Measurements from ENCODE around the gene SMPD4. TPM values are rescaled to one million over a fixed set of nuclear protein-coding genes. Genes with fewer than 3 reads are reported as not detected.
"Not testable (repeated sequence)": the region's sequence is repeated elsewhere in the genome, so short reads cannot be mapped to it uniquely, and the experiment has no call there.

SMPD4 gene
- total RNA-seq, 1 donor = 20.3 TPM

DNA sequence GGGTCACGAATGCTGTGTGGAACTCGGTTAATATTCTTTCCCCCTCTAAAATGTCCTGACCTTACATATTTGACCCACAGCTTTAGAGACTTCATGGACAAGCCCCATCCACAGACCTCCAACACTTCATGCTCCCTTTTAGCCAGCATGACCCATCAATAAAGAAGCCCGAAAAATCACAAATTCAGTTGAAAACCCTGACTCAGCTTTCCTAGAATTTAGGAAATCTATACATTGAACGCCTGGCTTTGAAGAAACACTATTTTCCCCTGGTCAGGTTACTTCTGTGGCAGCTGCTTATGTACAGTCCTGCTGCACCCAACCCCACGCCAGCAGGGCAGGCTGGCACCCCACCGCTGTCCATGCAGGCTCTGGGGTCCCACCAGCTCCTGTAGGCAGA lies 9.9 kb upstream of the SMPD4 start:
- DNase-seq (ENCODE audit: low read depth); H3K4me3 ChIP-seq (ENCODE audit: low read depth, low read length): not testable (repeated sequence)

DNA sequence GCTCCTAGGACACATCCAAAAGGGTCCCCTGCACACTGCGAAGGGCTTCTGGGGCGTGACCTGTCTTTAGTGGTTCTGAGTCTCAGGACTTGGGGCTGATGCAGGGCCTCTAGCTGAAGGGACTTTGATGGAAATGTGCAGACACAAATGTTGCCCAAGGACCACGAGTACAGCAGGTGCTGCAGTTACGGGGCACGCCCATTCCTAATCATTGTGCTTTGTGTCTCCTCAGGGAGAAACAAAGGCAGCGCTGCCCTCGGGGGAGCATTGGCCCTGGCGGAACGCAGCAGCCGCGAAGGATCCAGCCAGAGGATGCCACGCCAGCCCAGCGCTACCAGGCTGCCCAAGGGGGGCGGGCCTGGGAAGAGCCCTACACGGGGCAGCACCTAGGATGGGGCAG lies 8.8 kb upstream of the SMPD4 start:
- TF ChIP-seq, protein P1, sequence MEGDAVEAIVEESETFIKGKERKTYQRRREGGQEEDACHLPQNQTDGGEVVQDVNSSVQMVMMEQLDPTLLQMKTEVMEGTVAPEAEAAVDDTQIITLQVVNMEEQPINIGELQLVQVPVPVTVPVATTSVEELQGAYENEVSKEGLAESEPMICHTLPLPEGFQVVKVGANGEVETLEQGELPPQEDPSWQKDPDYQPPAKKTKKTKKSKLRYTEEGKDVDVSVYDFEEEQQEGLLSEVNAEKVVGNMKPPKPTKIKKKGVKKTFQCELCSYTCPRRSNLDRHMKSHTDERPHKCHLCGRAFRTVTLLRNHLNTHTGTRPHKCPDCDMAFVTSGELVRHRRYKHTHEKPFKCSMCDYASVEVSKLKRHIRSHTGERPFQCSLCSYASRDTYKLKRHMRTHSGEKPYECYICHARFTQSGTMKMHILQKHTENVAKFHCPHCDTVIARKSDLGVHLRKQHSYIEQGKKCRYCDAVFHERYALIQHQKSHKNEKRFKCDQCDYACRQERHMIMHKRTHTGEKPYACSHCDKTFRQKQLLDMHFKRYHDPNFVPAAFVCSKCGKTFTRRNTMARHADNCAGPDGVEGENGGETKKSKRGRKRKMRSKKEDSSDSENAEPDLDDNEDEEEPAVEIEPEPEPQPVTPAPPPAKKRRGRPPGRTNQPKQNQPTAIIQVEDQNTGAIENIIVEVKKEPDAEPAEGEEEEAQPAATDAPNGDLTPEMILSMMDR (IDR thresholded peaks at IDR 0.05; ENCODE audit: insufficient read depth, low read depth, low read length) = no peak
- no peak for DNase-seq (ENCODE audit: low read depth)
- no peak overlapping the region for H3K4me3 ChIP-seq (ENCODE audit: low read depth, low read length)

DNA sequence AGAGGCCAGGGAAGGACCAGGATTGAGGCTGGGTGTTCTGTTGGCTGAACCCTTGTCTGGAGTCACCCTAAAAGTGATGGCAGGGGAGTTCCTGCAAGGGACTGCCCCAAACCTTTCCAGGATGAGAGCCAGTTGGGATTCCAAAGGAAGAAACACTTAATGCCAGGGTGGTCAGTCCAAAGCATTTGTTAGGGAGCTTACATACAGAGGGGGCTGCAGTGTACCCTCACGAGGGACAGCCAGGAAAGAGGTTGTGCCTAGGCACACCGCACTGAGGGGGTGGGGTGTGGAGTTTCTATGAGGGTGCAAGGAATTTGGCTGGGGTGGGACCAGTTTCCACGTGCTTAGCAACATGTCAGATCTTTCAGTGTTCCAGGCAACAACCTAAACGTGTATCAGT lies 7.6 kb upstream of the SMPD4 start:
- not testable (repeated sequence) for DNase-seq (ENCODE audit: low read depth); H3K4me3 ChIP-seq (ENCODE audit: low read depth, low read length)

DNA sequence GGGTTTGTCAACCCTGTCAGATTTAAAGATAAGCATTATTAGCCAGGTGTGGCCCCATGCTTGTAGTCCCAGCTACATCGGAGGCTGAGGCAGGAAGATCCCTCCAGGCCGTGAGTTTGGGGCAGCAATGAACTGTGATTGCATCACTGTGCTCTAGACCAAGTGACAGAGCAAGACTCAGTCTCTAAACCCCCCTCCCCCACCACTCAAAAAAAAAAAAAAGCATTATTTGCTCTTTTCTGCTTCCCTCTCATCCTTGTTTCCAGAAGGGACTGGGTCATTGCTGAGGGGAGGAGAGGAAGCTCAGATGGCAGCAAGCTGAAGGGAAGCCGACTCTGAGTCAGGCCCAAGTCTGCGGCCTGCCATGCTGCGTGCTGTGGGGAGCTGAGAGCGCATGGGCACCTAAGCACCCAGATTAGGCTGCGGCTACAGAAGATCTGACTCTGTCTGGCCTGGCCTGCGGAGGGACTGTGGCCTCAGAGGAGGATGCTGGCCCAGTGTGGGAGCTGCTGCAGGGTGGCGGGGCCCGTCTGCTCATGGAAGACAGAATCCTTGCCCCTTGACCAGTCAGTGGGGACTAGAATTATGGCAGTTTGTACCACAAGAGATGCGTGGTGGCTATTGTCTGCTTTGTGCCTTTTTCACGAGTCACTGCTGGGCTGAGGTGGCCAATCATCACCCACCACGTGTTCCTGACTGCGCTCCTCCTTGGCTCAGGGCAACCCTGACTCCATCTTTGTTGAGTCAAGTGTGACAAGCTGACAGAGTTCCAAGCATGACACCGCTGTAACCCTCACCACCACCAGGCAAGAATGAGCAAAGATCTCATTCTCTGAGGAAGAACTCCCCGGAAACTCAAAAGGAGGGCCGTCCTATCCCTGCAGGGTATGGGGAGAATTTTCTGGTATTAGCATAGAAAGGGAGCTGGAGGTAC lies 6.7 kb upstream of the SMPD4 start:
- H3K4me3 ChIP-seq (ENCODE audit: low read depth, low read length); DNase-seq (ENCODE audit: low read depth): not testable (repeated sequence)

DNA sequence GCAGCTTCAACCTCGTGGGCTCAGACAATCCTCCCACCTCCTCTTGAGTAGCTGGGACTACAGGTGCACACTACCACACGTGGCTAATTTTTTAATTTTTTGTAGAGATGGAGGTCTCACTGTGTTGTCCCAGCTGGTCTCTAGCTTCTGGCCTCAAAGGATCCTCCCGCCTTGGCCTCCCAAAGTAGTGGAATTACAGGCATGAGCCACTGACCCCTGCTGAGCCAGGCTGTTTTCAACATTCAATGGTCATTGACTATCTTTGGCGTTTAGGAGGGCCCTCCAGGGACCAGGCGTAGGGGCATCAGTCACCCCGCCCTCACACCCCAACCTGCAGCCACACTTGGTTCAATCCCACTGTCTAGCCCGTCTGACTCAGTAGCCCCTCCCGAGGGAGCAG lies 5.9 kb upstream of the SMPD4 start:
- no peak for DNase-seq (ENCODE audit: low read depth)
- no peak overlapping the region for H3K4me3 ChIP-seq (ENCODE audit: low read depth, low read length)
- TF ChIP-seq, protein P1 (IDR thresholded peaks at IDR 0.05; ENCODE audit: insufficient read depth, low read depth, low read length) = no peak

DNA sequence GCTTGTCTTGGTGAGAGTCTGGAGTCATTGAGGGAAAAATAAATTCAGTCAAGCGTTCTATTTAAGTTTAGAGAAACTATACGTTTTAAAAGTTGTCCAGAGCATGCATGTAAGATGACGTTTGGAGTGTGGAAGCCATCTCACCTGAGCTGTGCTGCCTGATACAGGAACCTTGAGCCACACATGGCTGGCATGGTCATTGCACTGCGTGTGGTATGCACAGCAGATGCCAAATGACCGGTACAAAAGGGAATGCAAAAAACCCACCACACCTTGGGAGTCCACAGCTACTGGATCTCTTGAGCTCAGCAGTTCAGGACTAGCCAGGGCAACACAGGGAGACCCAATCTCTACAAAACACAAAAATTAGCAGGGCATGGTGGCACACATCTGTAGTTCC lies 5.0 kb upstream of the SMPD4 start:
- TF ChIP-seq, protein P1 (IDR thresholded peaks at IDR 0.05; ENCODE audit: insufficient read depth, low read depth, low read length) = no peak
- no peak for DNase-seq (ENCODE audit: low read depth)

DNA sequence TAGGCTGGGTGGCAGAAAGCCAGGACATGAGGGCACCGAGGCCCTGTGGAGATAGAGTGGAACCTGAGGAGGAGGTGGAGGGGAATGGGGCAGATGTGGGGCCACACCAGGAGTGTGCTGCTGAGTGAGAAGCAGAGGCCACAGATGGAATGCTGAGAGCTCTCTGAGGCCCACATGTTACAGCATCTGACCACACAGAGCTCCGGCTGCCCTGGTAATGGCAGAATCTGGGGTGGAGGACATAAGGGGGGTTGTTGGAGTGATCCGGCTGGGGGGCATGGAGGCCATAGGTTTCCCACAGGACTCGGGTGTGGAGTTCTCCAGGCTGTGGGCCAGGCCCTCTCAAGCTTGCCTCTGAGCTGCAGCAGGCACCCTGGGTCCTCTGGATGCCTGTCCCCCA lies 4.5 kb upstream of the SMPD4 start:
- DNase-seq (ENCODE audit: low read depth) = no peak
- H3K4me3 ChIP-seq (ENCODE audit: low read depth, low read length) = no peak overlapping the region
- TF ChIP-seq, protein P1 (IDR thresholded peaks at IDR 0.05; ENCODE audit: insufficient read depth, low read depth, low read length) = no peak

More for the DNA sequence above, 5.0 kb upstream of the SMPD4 start:
- H3K4me3 ChIP-seq (ENCODE audit: low read depth, low read length) = no peak overlapping the region

DNA sequence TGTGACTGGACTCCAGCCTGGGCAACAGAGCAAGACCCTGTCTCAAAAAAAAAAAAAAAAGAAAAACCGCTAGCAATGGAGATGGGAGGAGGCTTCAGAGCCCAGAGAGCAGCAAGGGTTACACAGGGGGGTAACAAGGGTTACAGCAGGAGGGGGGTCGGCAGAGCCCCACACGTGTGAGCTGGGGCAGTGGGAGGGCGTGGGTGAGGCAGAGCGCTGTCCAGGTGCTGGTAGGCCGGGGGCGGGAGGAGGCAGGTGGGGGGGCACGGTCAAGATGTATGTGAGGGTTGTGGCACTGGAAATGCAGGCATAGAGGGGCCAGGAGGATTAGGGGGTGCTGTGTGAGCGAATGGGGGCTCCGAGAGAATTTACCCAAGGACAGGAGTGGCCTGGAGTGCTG lies 4.0 kb upstream of the SMPD4 start:
- TF ChIP-seq, protein P1 (IDR thresholded peaks at IDR 0.05; ENCODE audit: insufficient read depth, low read depth, low read length) = no peak

More for the DNA sequence above, 4.0 kb upstream of the SMPD4 start:
- H3K4me3 ChIP-seq (ENCODE audit: low read depth, low read length) = no peak overlapping the region
- no peak for DNase-seq (ENCODE audit: low read depth)
